ENCODE measurements around the gene CDKN2B. TPM values are rescaled to one million over a fixed set of nuclear protein-coding genes. Genes with fewer than 3 reads are reported as not detected.

The CDKN2B gene
- polyA plus RNA-seq, 1 donor, result 0.61 TPM

DNA sequence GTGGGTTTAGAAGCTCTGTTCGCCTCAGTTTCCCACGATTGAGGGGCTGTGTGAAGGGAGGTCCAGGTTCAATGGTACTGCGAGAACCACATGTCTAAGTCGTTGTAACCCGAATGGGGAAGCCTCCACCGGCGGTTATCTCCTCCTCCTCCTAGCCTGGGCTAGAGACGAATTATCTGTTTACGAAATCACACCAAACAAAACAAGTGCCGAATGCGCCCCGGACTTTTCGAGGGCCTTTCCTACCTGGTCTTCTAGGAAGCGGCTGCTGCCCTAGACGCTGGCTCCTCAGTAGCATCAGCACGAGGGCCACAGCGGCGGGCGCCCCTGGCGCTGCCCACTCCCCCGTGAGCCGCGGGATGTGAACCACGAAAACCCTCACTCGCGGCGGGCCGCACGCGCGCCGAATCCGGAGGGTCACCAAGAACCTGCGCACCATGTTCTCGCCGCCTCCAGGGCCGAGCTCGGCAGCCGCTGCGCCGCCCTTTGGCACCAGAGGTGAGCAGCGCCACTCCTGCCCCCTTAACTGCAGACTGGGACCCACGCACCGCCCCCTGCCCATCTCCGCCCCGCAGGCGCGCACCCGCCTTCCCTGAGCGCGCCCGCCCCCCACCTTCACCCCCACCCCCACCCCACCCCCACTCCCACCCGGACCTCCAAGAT lies 15.1 kb downstream of the CDKN2B start, which contains the start of gene CDKN2A:
Gene CDKN2A, minus strand, starts transcription at position 500 of the 663 bp plus-strand sequence.
- DNase-seq, result no peak

- no peak for DNase-seq
These were observed 16.1 kb downstream of the CDKN2B start for GRCh38 chr9:21993007-21993406.

DNA sequence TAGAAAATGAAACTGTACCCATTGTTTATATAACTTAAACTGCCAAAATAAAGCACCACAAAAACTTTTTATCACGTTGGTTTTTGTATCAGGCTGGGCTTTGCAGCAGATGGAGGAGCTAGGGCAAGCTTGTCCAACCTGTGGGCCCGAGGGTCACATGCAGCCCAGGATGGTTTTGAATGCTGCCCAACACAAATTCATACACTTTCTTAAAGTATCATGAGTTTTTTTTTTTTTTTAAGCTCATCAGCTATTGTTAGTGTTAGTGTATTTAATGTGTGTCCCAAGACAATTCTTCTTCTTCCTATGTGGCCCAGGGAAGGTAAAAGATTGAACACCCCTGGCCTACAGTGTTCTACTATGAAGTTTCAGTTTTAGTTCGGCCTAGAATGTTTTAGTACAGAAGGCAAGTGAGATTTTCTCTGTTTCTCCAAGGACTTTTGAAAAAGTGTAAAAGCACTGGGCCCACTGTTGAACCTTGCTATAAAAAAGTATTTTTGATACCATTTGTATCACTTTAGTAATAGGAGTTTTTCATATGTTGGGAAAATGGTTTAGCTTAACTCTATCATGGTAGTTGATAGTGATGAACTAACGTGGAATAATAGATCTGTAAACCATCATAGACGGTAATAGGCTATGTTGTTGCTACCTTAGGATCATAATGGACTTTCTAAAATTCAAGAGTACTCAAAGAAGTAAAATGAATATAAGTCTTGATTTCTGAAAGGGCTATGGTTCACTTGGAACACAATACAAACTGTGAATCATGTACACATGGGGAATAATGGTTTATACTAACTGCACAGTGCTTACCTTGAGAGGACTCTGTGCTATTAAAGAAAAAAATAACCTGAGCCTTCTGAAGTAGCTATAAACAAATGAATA lies 17.8 kb downstream of the CDKN2B start:
- DNase-seq, result no peak

GRCh38 chr9:21989440-21990189 lies 19.5 kb downstream of the CDKN2B start:
- DNase-seq, result no peak

- DNase-seq, result no peak
These were observed 20.8 kb downstream of the CDKN2B start for GRCh38 chr9:21988056-21988990.

GRCh38 chr9:21985964-21986667 lies 23.0 kb downstream of the CDKN2B start:
- no peak for DNase-seq

DNA sequence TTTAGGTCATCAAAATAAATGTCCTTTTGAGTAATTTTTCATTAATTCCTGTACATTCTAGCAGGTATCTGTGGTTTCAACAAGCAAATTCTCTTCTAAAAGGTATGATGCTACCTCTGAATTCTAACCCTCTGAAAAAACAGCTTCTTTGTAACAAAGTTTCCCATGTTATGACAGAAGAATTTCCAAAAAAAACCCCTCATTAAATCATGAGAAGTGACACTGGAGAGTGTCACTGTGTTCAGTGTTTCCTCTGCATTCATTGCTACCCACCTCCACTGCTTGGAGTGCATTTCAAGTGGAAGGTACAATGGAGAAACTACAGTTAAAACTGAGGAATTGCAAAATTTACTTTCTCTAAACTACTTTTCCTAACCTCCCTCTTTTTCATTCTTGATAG lies 25.0 kb downstream of the CDKN2B start:
- DNase-seq, result no peak

GRCh38 chr9:21983561-21983935 lies 25.6 kb downstream of the CDKN2B start:
- DNase-seq, result no peak

GRCh38 chr9:21982861-21983560 lies 26.1 kb downstream of the CDKN2B start:
- DNase-seq, result no peak

GRCh38 chr9:21982391-21982790 lies 26.7 kb downstream of the CDKN2B start:
- DNase-seq, result no peak

GRCh38 chr9:21976334-21976875 lies 32.7 kb downstream of the CDKN2B start:
- no peak for DNase-seq

DNA sequence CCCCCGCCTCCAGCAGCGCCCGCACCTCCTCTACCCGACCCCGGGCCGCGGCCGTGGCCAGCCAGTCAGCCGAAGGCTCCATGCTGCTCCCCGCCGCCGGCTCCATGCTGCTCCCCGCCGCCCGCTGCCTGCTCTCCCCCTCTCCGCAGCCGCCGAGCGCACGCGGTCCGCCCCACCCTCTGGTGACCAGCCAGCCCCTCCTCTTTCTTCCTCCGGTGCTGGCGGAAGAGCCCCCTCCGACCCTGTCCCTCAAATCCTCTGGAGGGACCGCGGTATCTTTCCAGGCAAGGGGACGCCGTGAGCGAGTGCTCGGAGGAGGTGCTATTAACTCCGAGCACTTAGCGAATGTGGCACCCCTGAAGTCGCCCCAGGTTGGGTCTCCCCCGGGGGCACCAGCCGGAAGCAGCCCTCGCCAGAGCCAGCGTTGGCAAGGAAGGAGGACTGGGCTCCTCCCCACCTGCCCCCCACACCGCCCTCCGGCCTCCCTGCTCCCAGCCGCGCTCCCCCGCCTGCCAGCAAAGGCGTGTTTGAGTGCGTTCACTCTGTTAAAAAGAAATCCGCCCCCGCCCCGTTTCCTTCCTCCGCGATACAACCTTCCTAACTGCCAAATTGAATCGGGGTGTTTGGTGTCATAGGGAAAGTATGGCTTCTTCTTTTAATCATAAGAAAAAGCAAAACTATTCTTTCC lies 34.2 kb downstream of the CDKN2B start:
- no peak for DNase-seq

- no peak for DNase-seq
These were observed 34.8 kb downstream of the CDKN2B start for GRCh38 chr9:21974343-21974721.

DNA sequence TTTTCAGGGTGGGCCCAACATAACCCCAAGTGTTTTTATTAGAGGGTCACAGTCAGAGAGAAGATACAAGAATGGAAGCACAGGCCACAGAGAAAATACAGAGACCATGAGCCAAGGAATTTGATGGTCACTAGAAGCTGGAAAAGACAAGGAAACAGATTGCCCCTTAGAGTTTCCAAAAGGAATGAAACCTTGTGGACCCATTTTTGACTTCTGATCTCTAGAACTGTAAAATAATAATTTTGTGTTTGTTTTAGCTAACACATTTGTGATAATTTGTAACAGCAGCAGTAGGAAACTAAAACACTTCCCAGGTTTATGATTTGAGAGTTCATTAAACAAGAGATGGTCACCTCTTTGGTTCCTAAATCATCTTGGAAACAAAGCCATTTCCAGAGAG lies 36.7 kb downstream of the CDKN2B start:
- no peak for DNase-seq

DNA sequence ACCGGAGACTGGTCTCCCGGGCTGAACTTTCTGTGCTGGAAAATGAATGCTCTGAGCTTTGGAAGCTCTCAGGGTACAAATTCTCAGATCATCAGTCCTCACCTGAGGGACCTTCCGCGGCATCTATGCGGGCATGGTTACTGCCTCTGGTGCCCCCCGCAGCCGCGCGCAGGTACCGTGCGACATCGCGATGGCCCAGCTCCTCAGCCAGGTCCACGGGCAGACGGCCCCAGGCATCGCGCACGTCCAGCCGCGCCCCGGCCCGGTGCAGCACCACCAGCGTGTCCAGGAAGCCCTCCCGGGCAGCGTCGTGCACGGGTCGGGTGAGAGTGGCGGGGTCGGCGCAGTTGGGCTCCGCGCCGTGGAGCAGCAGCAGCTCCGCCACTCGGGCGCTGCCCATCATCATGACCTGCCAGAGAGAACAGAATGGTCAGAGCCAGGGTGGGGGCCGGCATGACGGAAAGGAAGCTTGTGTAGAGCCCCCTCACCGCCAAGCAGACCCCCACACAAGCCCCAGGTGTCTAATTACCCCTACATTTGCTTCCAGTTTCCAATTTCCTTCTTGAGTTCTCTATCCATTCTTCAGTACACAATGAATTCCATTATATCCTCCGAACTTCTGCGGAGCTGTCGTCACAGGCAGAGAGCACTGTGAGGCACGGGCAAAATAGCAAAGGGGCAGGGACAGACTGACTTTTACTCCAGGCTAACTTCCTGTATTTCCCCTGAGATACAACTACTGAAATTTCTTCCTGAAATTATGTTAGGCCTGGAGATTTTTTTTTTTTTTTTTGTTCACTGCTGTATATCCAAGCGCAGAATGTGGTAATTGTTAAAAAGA lies 38.1 kb downstream of the CDKN2B start:
- no peak for DNase-seq

GRCh38 chr9:21969951-21970799 lies 38.9 kb downstream of the CDKN2B start:
- DNase-seq, result no peak

DNA sequence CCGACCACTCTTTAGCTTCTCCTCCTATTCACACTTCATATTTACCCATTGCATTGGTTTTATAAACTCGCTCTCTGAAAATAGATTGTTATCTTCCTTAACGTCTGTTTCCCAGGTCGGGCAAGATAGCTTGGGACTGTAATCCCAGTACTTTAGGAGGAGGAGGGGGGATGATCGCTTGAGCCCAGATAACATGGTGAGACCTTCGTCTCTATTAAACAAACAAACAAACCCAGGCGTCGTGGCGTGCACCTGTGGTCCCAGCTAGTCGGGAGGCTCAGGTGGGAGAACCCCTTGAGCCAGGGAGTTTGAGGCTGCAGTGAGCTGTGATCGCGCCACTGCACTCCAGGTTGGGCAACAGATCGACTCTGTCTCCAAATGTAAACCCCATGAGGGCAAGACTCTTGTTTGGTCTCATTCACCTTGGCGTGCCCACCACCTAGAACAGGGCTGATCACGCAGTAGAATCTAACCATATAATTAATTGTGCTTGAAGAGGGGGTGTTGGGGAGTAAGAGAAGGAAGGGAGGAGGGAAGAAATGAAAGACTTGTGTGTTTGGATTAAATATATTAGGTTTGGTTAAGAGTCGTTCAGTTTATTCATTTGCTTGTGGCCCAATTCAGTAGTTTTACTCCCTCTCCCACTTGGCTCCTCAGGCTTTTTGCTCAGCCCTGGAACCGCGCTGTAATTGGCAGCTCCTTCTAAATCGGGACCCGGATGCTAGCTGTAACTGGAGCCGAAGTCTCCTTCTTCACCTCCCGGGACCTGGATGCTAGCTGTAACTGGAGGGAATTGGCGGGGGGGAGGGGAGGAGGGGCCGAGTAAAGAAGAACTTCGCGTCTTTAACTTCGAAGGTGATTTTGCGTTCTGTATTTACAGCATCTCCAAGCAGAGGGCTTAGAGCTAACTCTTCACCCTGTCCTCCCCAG lies 39.8 kb downstream of the CDKN2B start:
- DNase-seq, result no peak
